Transverse colon (tissue), 4 donors: ENCODE measurements around the gene POU5F1.

ENCODE experiments used
- EP300 ChIP-seq: sonication (generic); formaldehyde crosslinking; IDR thresholded peaks from one replicate; pipeline ENCODE4 v1.6.1; 2017; ENCODE audit warnings: antibody characterized with exemption, low read depth
- POLR2A ChIP-seq: fragments of 450-650 bp; IDR thresholded peaks from one replicate; pipeline ENCODE4 v1.6.1; 2016; ENCODE audit warnings: antibody characterized with exemption, mild to moderate bottlenecking, moderate library complexity
- POLR2AphosphoS5 ChIP-seq, 3 donors: sonication (generic); formaldehyde crosslinking; IDR thresholded peaks; one replicate each; pipeline ENCODE4 v1.6.1; 2016; ENCODE audit warnings: antibody characterized with exemption in 3 of 3
- TF ChIP-seq, protein P1 (sequence below), 5 experiments: fragments of 200-600 bp in 3 of 5; fragments of 450-650 bp in 2 of 5; sonication (generic) in 3 of 5; IDR thresholded peaks; 1 replicate in 2 of 5; 2 replicates in 3 of 5; pipeline ENCODE4 v1.5.1; 2016 to 2017; ENCODE audit warnings: antibody characterized with exemption in 5 of 5, inconsistent platforms in 3 of 5, mild to moderate bottlenecking in 2 of 5, moderate library complexity in 1 of 5

DNA sequence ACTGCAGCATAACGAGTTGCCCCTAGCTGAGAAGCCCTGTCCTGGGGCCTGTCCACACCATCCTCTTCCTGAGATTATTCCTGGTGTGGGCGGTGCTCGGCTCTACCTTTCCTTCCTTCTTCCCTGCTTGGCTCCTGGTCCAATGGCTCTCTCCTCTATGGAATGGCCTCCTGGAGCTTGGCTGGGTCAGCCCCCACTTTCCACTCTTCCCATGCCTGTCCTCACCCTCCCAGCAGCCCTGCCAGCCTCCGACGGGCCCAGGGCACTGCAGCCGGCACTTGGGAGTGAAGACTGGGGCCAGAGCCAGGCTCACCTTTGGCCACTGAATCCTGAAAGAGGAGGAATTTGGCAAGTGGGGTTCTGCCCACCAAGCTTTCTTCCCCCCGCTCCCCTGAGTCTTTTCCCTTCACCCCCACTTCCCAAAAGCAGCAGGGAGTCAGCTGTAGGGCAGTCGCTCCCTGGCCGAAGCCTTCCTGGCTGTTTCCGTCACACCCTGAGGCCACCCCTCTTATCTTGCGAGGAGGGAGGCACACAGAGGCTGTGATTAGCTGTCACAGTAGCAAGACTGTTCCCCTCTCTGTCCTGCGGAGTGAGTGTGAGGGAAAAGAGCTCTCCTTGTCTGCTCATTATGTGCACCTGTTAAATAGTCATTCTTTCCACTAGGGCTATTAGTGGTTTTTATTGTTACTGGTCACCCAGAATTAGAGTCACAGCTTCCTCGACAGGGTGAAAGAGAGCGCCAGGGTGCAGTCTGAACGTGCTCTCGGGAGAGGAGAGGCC, 43.9 kb downstream of the POU5F1 start:
- TF ChIP-seq, protein P1, sequence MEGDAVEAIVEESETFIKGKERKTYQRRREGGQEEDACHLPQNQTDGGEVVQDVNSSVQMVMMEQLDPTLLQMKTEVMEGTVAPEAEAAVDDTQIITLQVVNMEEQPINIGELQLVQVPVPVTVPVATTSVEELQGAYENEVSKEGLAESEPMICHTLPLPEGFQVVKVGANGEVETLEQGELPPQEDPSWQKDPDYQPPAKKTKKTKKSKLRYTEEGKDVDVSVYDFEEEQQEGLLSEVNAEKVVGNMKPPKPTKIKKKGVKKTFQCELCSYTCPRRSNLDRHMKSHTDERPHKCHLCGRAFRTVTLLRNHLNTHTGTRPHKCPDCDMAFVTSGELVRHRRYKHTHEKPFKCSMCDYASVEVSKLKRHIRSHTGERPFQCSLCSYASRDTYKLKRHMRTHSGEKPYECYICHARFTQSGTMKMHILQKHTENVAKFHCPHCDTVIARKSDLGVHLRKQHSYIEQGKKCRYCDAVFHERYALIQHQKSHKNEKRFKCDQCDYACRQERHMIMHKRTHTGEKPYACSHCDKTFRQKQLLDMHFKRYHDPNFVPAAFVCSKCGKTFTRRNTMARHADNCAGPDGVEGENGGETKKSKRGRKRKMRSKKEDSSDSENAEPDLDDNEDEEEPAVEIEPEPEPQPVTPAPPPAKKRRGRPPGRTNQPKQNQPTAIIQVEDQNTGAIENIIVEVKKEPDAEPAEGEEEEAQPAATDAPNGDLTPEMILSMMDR (IDR thresholded peaks at IDR 0.05): no peak
- TF ChIP-seq POLR2A (no peak), POLR2AphosphoS5 (IDR thresholded peaks at IDR 0.05) (no peak), EP300 (no peak)
